H1 (cell line): Measurements from ENCODE around the gene CCDC33. TPM values are rescaled to one million over a fixed set of nuclear protein-coding genes. Genes with fewer than 3 reads are reported as not detected.

Experiments used
- CTCF ChIA-PET: fragments of 300-600 bp; sonication (Branson Sonifier 250); formaldehyde crosslinking; loops from one replicate; lab custom pipeline; 2021; ENCODE audit not compliant: partially characterized antibody; lab: Charles Lee
- POLR2A ChIA-PET: fragments of 300-600 bp; sonication (Branson Sonifier 250); formaldehyde crosslinking; loops from one replicate; lab custom pipeline; 2021; ENCODE audit warnings: inconsistent platforms; ENCODE audit not compliant: partially characterized antibody; lab: Charles Lee
- DNase-seq, 2 experiments: peaks; one replicate each; pipeline versions ENCODE4 v3.0.0 to v3.0.0-alpha.2; 2010 to 2022; ENCODE audit warnings: low spot score in 2 of 2, low read depth in 1 of 2, mixed read lengths in 1 of 2
- FAIRE-seq: peaks from 2 replicates; lab custom pipeline; 2011; peaks lifted over from hg19 to GRCh38; lab: Jason Lieb, UNC
- H2AFZ ChIP-seq: 2 replicates; pipeline ENCODE4 v1.8.1; 2012; ENCODE audit warnings: low read length, inconsistent platforms
- H2AK5ac ChIP-seq: 2 replicates; pipeline ENCODE4 v1.6.1; 2013; ENCODE audit warnings: low read depth, low read length
- H2BK120ac ChIP-seq: replicated peaks from 2 replicates; pipeline ENCODE3; 2013; ENCODE audit warnings: low read depth, low read length, inconsistent platforms
- H2BK12ac ChIP-seq: 2 replicates; pipeline ENCODE4 v1.6.1; 2013; ENCODE audit warnings: low read depth, low read length
- H2BK15ac ChIP-seq: 2 replicates; pipeline ENCODE4 v1.6.1; 2013; ENCODE audit warnings: low read length
- H2BK20ac ChIP-seq: 2 replicates; pipeline ENCODE4 v1.6.1; 2013; ENCODE audit warnings: low read length
- H2BK5ac ChIP-seq: 2 replicates; pipeline ENCODE4 v1.6.1; 2013; ENCODE audit warnings: low read depth, low read length
- H3K14ac ChIP-seq: 2 replicates; pipeline ENCODE4 v1.6.1; 2013; ENCODE audit warnings: inconsistent platforms; ENCODE audit not compliant: insufficient read length
- H3K18ac ChIP-seq: 2 replicates; pipeline ENCODE4 v1.6.1; 2013; ENCODE audit warnings: low read length; ENCODE audit errors: extremely low read depth
- H3K23ac ChIP-seq: 2 replicates; pipeline ENCODE4 v1.6.1; 2013; ENCODE audit warnings: inconsistent platforms; ENCODE audit not compliant: insufficient read length
- H3K23me2 ChIP-seq: 2 replicates; pipeline ENCODE4 v1.6.1; 2013; ENCODE audit warnings: low read depth, low read length
- H3K27ac ChIP-seq: 2 replicates; pipeline ENCODE4 v1.6.1; 2011; ENCODE audit warnings: low read depth, low read length, inconsistent platforms
- H3K27me3 ChIP-seq, 4 experiments: replicated peaks in 1 of 4; 1 replicate in 1 of 4; 2 replicates in 3 of 4; pipeline versions ENCODE4 v1.6.1 to v1.8.1; 2011 to 2013; ENCODE audit warnings: low read length in 3 of 4, mild to moderate bottlenecking in 3 of 4, inconsistent platforms in 2 of 4, mixed read lengths in 2 of 4, moderate library complexity in 1 of 4; ENCODE audit not compliant: control insufficient read depth in 3 of 4, insufficient read depth in 3 of 4; ENCODE audit errors: extremely low read depth in 1 of 4
- H3K36me3 ChIP-seq, 4 experiments: 2 replicates each; pipeline versions ENCODE4 v1.6.1 to v1.8.1; 2011 to 2013; ENCODE audit warnings: mild to moderate bottlenecking in 4 of 4, low read length in 3 of 4, moderate library complexity in 2 of 4, control low read depth in 1 of 4, inconsistent platforms in 1 of 4; ENCODE audit not compliant: insufficient read depth in 4 of 4, control insufficient read depth in 2 of 4
- H3K4ac ChIP-seq: replicated peaks from 2 replicates; pipeline ENCODE3; 2013; ENCODE audit warnings: low read length, low read depth, mixed read lengths, inconsistent platforms; ENCODE audit not compliant: insufficient read length
- H3K4me1 ChIP-seq, 4 experiments: replicated peaks in 1 of 4; 1 replicate in 1 of 4; 2 replicates in 3 of 4; pipeline versions ENCODE4 v1.6.1 to v1.8.1; 2011 to 2013; ENCODE audit warnings: low read length in 3 of 4, inconsistent platforms in 2 of 4, mixed read lengths in 1 of 4; ENCODE audit not compliant: insufficient read depth in 4 of 4, control insufficient read depth in 3 of 4
- H3K4me2 ChIP-seq, 2 experiments: 2 replicates each; pipeline versions ENCODE4 v1.6.1 to v1.8.1; 2011 to 2013; ENCODE audit warnings: low read depth in 2 of 2, low read length in 2 of 2, control low read depth in 1 of 2, inconsistent platforms in 1 of 2, mild to moderate bottlenecking in 1 of 2; ENCODE audit not compliant: insufficient read depth in 1 of 2
- H3K4me3 ChIP-seq, 4 experiments: fragments of 200-600, 300-600 bp in 1 of 4; sonication (generic), shearing (Covaris generic), sonication (Bioruptor Twin) in 1 of 4; 2 replicates each; pipeline versions ENCODE4 v1.5.1 to v1.8.1; 2011 to 2016; ENCODE audit warnings: low read length in 4 of 4, low read depth in 3 of 4, control low read depth in 2 of 4, inconsistent platforms in 2 of 4, mild to moderate bottlenecking in 2 of 4, mixed read lengths in 1 of 4, moderate library complexity in 1 of 4; ENCODE audit not compliant: insufficient read depth in 2 of 4; ENCODE audit errors: extremely low read depth in 1 of 4
- H3K56ac ChIP-seq: replicated peaks from 2 replicates; pipeline ENCODE3; 2013; ENCODE audit warnings: low read depth, mild to moderate bottlenecking, mixed read lengths, low read length, inconsistent platforms; ENCODE audit not compliant: insufficient read length
- H3K79me1 ChIP-seq: 2 replicates; pipeline ENCODE4 v1.6.1; 2013; ENCODE audit warnings: low read depth, low read length, control low read depth
- H3K79me2 ChIP-seq, 2 experiments: 2 replicates each; pipeline versions ENCODE4 v1.6.1 to v1.8.1; 2012 to 2013; ENCODE audit warnings: low read length in 2 of 2, mild to moderate bottlenecking in 2 of 2, inconsistent platforms in 1 of 2; ENCODE audit not compliant: insufficient read depth in 2 of 2, control insufficient read depth in 1 of 2
- H3K9ac ChIP-seq, 4 experiments: replicated peaks in 1 of 4; 1 replicate in 1 of 4; 2 replicates in 3 of 4; pipeline versions ENCODE4 v1.6.1 to v1.8.1; 2011 to 2013; ENCODE audit warnings: low read depth in 3 of 4, low read length in 3 of 4, control low read depth in 2 of 4, mild to moderate bottlenecking in 2 of 4, moderate library complexity in 2 of 4, inconsistent platforms in 1 of 4; ENCODE audit errors: extremely low read depth in 1 of 4
- H3K9me3 ChIP-seq, 2 experiments: 2 replicates each; pipeline versions ENCODE4 v1.6.1 to v1.8.1; 2012 to 2013; ENCODE audit warnings: mild to moderate bottlenecking in 2 of 2, moderate library complexity in 2 of 2, control low read depth in 1 of 2, inconsistent platforms in 1 of 2, low read depth in 1 of 2, low read length in 1 of 2, mixed read lengths in 1 of 2; ENCODE audit not compliant: insufficient read depth in 2 of 2
- H4K20me1 ChIP-seq, 2 experiments: replicated peaks in 1 of 2; 2 replicates each; pipeline versions ENCODE3 to v1.8.1; 2011 to 2013; ENCODE audit warnings: inconsistent platforms in 2 of 2, low read length in 2 of 2, mild to moderate bottlenecking in 1 of 2; ENCODE audit not compliant: insufficient read depth in 2 of 2, control insufficient read depth in 1 of 2
- H4K5ac ChIP-seq: 2 replicates; pipeline ENCODE4 v1.6.1; 2013; ENCODE audit warnings: low read length, low read depth, mixed read lengths, inconsistent platforms; ENCODE audit not compliant: insufficient read length
- H4K8ac ChIP-seq: 2 replicates; pipeline ENCODE4 v1.8.0; 2013; ENCODE audit warnings: mild to moderate bottlenecking, moderate library complexity, low read length, inconsistent platforms; ENCODE audit not compliant: insufficient read depth; ENCODE audit errors: extremely low read depth
- H4K91ac ChIP-seq: replicated peaks from 2 replicates; pipeline ENCODE3; 2013; ENCODE audit warnings: low read length, mixed read lengths, inconsistent platforms; ENCODE audit not compliant: insufficient read length
- ASH2L ChIP-seq: fragments of 200-600, 300-600 bp; sonication (generic); IDR thresholded peaks from one replicate; pipeline ENCODE4 v1.7.1; 2017; ENCODE audit warnings: low read length
- CREB1 ChIP-seq: IDR thresholded peaks from 2 replicates; pipeline ENCODE4 v1.6.1; 2012; ENCODE audit warnings: inconsistent platforms
- EP300 ChIP-seq, 2 experiments: IDR thresholded peaks; 1 replicate in 1 of 2; 2 replicates in 1 of 2; pipeline ENCODE4 v1.6.1; 2011 to 2012; ENCODE audit warnings: low read depth in 2 of 2, low read length in 2 of 2, mild to moderate bottlenecking in 2 of 2, borderline replicate concordance in 1 of 2, inconsistent platforms in 1 of 2, moderate library complexity in 1 of 2
- GTF2F1 ChIP-seq: IDR thresholded peaks from 2 replicates; pipeline ENCODE4 v1.6.1; 2012; ENCODE audit warnings: low read depth, low read length, improper control_type of control experiment, borderline replicate concordance
- HDAC6 ChIP-seq: IDR thresholded peaks from one replicate; pipeline ENCODE4 v1.7.1; 2012; ENCODE audit warnings: low read depth, mild to moderate bottlenecking, inconsistent platforms, low read length, moderate library complexity
- KDM5A ChIP-seq: fragments of 200-600 bp; IDR thresholded peaks from 2 replicates; pipeline ENCODE4 v1.7.1; 2012; ENCODE audit warnings: mild to moderate bottlenecking, low read length, inconsistent platforms, mixed read lengths
- MAFK ChIP-seq: IDR thresholded peaks from 2 replicates; pipeline ENCODE4 v1.6.1; 2012; ENCODE audit warnings: low read depth, mild to moderate bottlenecking, improper control_type of control experiment, low read length
- NRF1 ChIP-seq: IDR thresholded peaks from 2 replicates; pipeline ENCODE4 v1.6.1; 2011; ENCODE audit warnings: mild to moderate bottlenecking, low read depth, low read length, improper control_type of control experiment
- POU5F1 ChIP-seq: IDR thresholded peaks from 2 replicates; pipeline ENCODE4 v1.6.1; 2011; ENCODE audit warnings: low read depth, mild to moderate bottlenecking, low read length, moderate library complexity
- RNF2 ChIP-seq: fragments of 200-900, 300-1000 bp; sonication (generic); IDR thresholded peaks from 2 replicates; pipeline ENCODE4 v1.7.1; 2016; ENCODE audit warnings: borderline replicate concordance, low read depth, mild to moderate bottlenecking, antibody characterized with exemption, low read length; ENCODE audit not compliant: poor library complexity, severe bottlenecking; ENCODE audit errors: missing control alignments
- SIX5 ChIP-seq: IDR thresholded peaks from 2 replicates; pipeline ENCODE4 v1.6.1; 2011; ENCODE audit warnings: mild to moderate bottlenecking, low read depth, low read length
- SP4 ChIP-seq: IDR thresholded peaks from 2 replicates; pipeline ENCODE4 v1.6.1; 2012; ENCODE audit warnings: low read length, inconsistent platforms
- WGBS, 2 experiments: shearing (Covaris generic) in 1 of 2; methylation state at CpG; one replicate each; pipeline versions ENCODE4 v1.1.6 to v1.1.7; 2013 to 2015; ENCODE audit warnings: low lambda C conversion rate in 2 of 2, mixed read lengths in 2 of 2, inconsistent platforms in 1 of 2, low coverage in 1 of 2, missing lambda C conversion rate in 1 of 2; ENCODE audit not compliant: insufficient replicate concordance in 2 of 2, insufficient coverage in 1 of 2, insufficient read length in 1 of 2; ENCODE audit errors: extremely low coverage in 1 of 2, missing lambda C conversion rate in 1 of 2; 5-methylcytosine and 5-hydroxymethylcytosine counted together
- polyA plus RNA-seq, 7 experiments: library from polyadenylated mRNA; depleted of rRNA in 3 of 7; stranded (reverse) in 5 of 7; unstranded in 2 of 7; fragments of >200 nt in 5 of 7; fragments of 200-250 nt in 2 of 7; gene quantifications; 1 replicate in 5 of 7; 2 replicates in 1 of 7; 4 replicates in 1 of 7; pipeline versions ENCODE4 v1.2.1 to v1.2.3, GENCODE V29; 2011 to 2013; ENCODE audit warnings: missing spikeins in 2 of 7, mixed read lengths in 2 of 7
- total RNA-seq: library from RNA; stranded (reverse); fragmentation: NEBNext Ultra II Directional; extraction: Animal tissue kit (Norgen Biotek cat#: 25700); gene quantifications from 2 replicates; pipeline ENCODE4 v1.2.1, GENCODE V29; 2021
- TF ChIP-seq, protein P1 (sequence below): IDR thresholded peaks from 2 replicates; pipeline ENCODE4 v1.6.1; 2011; ENCODE audit warnings: low read depth, mild to moderate bottlenecking, low read length; ENCODE audit not compliant: insufficient read depth

CCDC33 gene
- total and polyA plus RNA-seq, 2 of the 8 experiments (the other 6 are each of a cell fraction or from before 2014, with no cell fraction given), result 2.0 to 2.7 TPM

GRCh38 chr15:74277242-74277810 is 41.2 kb downstream of the CCDC33 start:
- H3K36me3 ChIP-seq, result no peaks in the 10 kb centered on the region
- H3K27ac ChIP-seq, result no peak overlapping the region
- H3K23me2 ChIP-seq, result no peaks in the 10 kb centered on the region
- H3K4me3 ChIP-seq, result no peak overlapping the region
- ChIA-PET POLR2A (interaction anchor here (0.6 kb wide), 1 partner anchor 54 kb away, joined by 3 read pairs; no protein-coding TSS in a partner anchor), CTCF (interaction anchor here (2.0 kb wide), 1 partner anchor 35 kb away, joined by 8 read pairs; no protein-coding TSS in a partner anchor)
- no peak overlapping the region for H2BK5ac ChIP-seq
- H3K14ac ChIP-seq, result no peak overlapping the region
- no peak overlapping the region for H3K23ac ChIP-seq
- 88% methylated on average over 8 of the region's 8 CpGs; no CpG with 5 or more reads in 1 of the 2 experiments for WGBS, 2 experiments
- H4K8ac ChIP-seq, result peak overlapping the region; percentile 81
- H2BK15ac ChIP-seq, result no peak overlapping the region
- no peak overlapping the region for H3K56ac ChIP-seq
- H3K18ac ChIP-seq, result no peak overlapping the region
- peak overlapping the region; percentile 7 for H3K4ac ChIP-seq
- no peak overlapping the region for H2BK20ac ChIP-seq
- no peak overlapping the region for H2AK5ac ChIP-seq
- no peaks in the 10 kb centered on the region; a peak in 1 of 7 replicates for H3K27me3 ChIP-seq
- no peak overlapping the region for H2AFZ ChIP-seq
- no peak overlapping the region for H3K9ac ChIP-seq
- no peak overlapping the region for H2BK120ac ChIP-seq
- no peak overlapping the region for H3K4me2 ChIP-seq
- FAIRE-seq (no peak), DNase-seq (no peak)
- no peaks in the 10 kb centered on the region for H3K4me1 ChIP-seq
- no peak overlapping the region for H4K5ac ChIP-seq
- no peaks in the 10 kb centered on the region for H4K20me1 ChIP-seq
- H2BK12ac ChIP-seq, result no peak overlapping the region
- no peaks in the 10 kb centered on the region for H3K79me1 ChIP-seq
- H3K79me2 ChIP-seq, result no peaks in the 10 kb centered on the region
- no peak for TF ChIP-seq EP300 (IDR thresholded peaks at IDR 0.05; ENCODE audit: borderline replicate concordance in 1 of 2, low read depth in 2 of 2, low read length in 2 of 2)
- no peak for TF ChIP-seq POU5F1
- TF ChIP-seq, protein P1, sequence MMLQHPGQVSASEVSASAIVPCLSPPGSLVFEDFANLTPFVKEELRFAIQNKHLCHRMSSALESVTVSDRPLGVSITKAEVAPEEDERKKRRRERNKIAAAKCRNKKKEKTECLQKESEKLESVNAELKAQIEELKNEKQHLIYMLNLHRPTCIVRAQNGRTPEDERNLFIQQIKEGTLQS, result no peak
- no peak for TF ChIP-seq SIX5
- no peak for TF ChIP-seq KDM5A
- no peak for TF ChIP-seq CREB1
- TF ChIP-seq NRF1, result no peak
- no peak for TF ChIP-seq ASH2L
- no peak for TF ChIP-seq RNF2
- TF ChIP-seq MAFK, result no peak
- TF ChIP-seq GTF2F1, result no peak
- TF ChIP-seq SP4, result no peak
- no peak for TF ChIP-seq HDAC6
- TF ChIP-seq, all 59 proteins: peak for 0
- Histone ChIP-seq H3K9me3 (no peaks in the 10 kb centered on the region), H4K91ac (no peak overlapping the region)
